Ascending aorta (tissue), 2 donors: Measurements from ENCODE around the gene EZH1. TPM values are rescaled to one million over a fixed set of nuclear protein-coding genes. Genes with fewer than 3 reads are reported as not detected.
"Not testable (repeated sequence)": the region's sequence is repeated elsewhere in the genome, so short reads cannot be mapped to it uniquely, and the experiment has no call there.

Experiments used
- DNase-seq, 2 donors: peaks; one replicate each; pipeline ENCODE4 v3.0.0-alpha.2; 2019; ENCODE audit warnings: low spot score in 2 of 2
- H3K27ac ChIP-seq, 2 donors: fragments of 200-600 bp; sonication (generic); one replicate each; pipeline ENCODE4 v1.5.1; 2016 to 2017; ENCODE audit warnings: mild to moderate bottlenecking in 1 of 2
- H3K27me3 ChIP-seq: fragments of 200-600 bp; sonication (generic); one replicate; pipeline ENCODE4 v1.5.1; 2017
- H3K36me3 ChIP-seq, 2 donors: fragments of 200-600 bp; sonication (generic); one replicate each; pipeline ENCODE4 v1.5.1; 2016
- H3K4me1 ChIP-seq, 2 donors: fragments of 200-600 bp; sonication (generic); one replicate each; pipeline ENCODE4 v1.5.1; 2016 to 2017; ENCODE audit warnings: mild to moderate bottlenecking in 1 of 2
- H3K4me3 ChIP-seq, 2 donors: fragments of 200-600 bp; sonication (generic); one replicate each; pipeline ENCODE4 v1.5.1; 2016 to 2017; ENCODE audit warnings: mild to moderate bottlenecking in 1 of 2
- H3K9me3 ChIP-seq, 2 donors: fragments of 200-600 bp; sonication (generic); one replicate each; pipeline ENCODE4 v1.5.1; 2016
- CTCF ChIP-seq, 3 experiments: fragments of 200-600 bp in 2 of 3; fragments of 450-650 bp in 1 of 3; sonication (generic) in 2 of 3; IDR thresholded peaks; one replicate each; pipeline ENCODE4 v1.5.1; 2016 to 2019; ENCODE audit warnings: antibody characterized with exemption in 3 of 3, mild to moderate bottlenecking in 1 of 3, moderate library complexity in 1 of 3
- intact Hi-C: fragments of 100-400 bp; cut with DNase I; formaldehyde crosslinking; loops from one replicate; pipeline ENCODE4 v1.15.1; 2023
- total RNA-seq: library from RNA; depleted of rRNA; stranded (reverse); fragments of >200 nt; gene quantifications from one replicate; pipeline ENCODE4 v1.1.0, GENCODE V29; 2016

EZH1 gene
- total RNA-seq, 1 donor from 2014 or later: 169 TPM

GRCh38 chr17:42667088-42667951 is 77.5 kb downstream of the EZH1 start:
- H3K27me3 ChIP-seq: no peaks in the 10 kb centered on the region
- no peak overlapping the region for H3K4me3 ChIP-seq
- H3K36me3 ChIP-seq: peaks cover 59 to 72% of the 10 kb centered on the region in 2 donors
- intact Hi-C loops: no loop called here
- peak overlapping the region; percentile 79 for H3K27ac ChIP-seq
- H3K9me3 ChIP-seq: no peaks in the 10 kb centered on the region
- peak in 1 of 2 donors; percentile 84 for DNase-seq
- no peak for TF ChIP-seq CTCF (IDR thresholded peaks at IDR 0.05)
- peaks cover 4 to 28% of the 10 kb centered on the region in 2 donors for H3K4me1 ChIP-seq

- DNase-seq, H3K4me3 ChIP-seq, H3K9me3 ChIP-seq, intact Hi-C loops, H3K27me3 ChIP-seq: not testable (repeated sequence)
- Histone ChIP-seq H3K27ac (peak overlapping the region; percentile 79), H3K36me3 (peaks cover 57 to 66% of the 10 kb centered on the region in 2 donors), H3K4me1 (peaks cover 4 to 32% of the 10 kb centered on the region in 2 donors)
Observed at GRCh38 chr17:42666126-42666525, 78.7 kb downstream of the EZH1 start.

GRCh38 chr17:42665581-42666001 is 79.2 kb downstream of the EZH1 start:
- no peak overlapping the region for H3K4me3 ChIP-seq
- no peak for TF ChIP-seq CTCF (IDR thresholded peaks at IDR 0.05)
- peaks cover 51 to 61% of the 10 kb centered on the region in 2 donors for H3K36me3 ChIP-seq
- intact Hi-C loops: no loop called here
- no peaks in the 10 kb centered on the region for H3K27me3 ChIP-seq
- peak in 1 of 2 donors; percentile 64 for DNase-seq
- H3K27ac ChIP-seq: peak overlapping the region; percentile 79
- H3K9me3 ChIP-seq: no peaks in the 10 kb centered on the region
- H3K4me1 ChIP-seq: peaks cover 4 to 36% of the 10 kb centered on the region in 2 donors

GRCh38 chr17:42660692-42661345 is 84.0 kb downstream of the EZH1 start:
- Histone ChIP-seq H3K4me1 (peaks cover 9 to 15% of the 10 kb centered on the region in 2 donors), H3K27ac (peak overlapping the region; percentile 24 to 59)
- intact Hi-C loops: no loop called here

GRCh38 chr17:42659932-42660274 is 84.9 kb downstream of the EZH1 start:
- Histone ChIP-seq H3K27ac (peak overlapping the region; percentile 71 to 91), H3K4me1 (peaks cover 9 to 15% of the 10 kb centered on the region in 2 donors), H3K4me3 (peak overlapping the region; percentile 49 to 85), H3K36me3 (peaks cover 20 to 26% of the 10 kb centered on the region in 2 donors)
- intact Hi-C loops: loop anchor here (1.0 kb wide), 2 partner anchors 17 to 51 kb away; partner anchors contain the start of genes RETREG3 and TUBG1
- H3K27me3 ChIP-seq, DNase-seq, H3K9me3 ChIP-seq: not testable (repeated sequence)

More at GRCh38 chr17:42660692-42661345, 84.0 kb downstream of the EZH1 start:
- H3K4me3 ChIP-seq: peak overlapping the region in 1 of 2 donors; percentile 44
- TF ChIP-seq CTCF (IDR thresholded peaks at IDR 0.05): no peak
- peaks cover 24 to 32% of the 10 kb centered on the region in 2 donors for H3K36me3 ChIP-seq
- DNase-seq: peak in 1 of 2 donors; percentile 65
- H3K9me3 ChIP-seq: no peaks in the 10 kb centered on the region
- no peaks in the 10 kb centered on the region for H3K27me3 ChIP-seq

- Histone ChIP-seq H3K27ac (peak within 1 kb of the TSS; percentile 71 to 91), H3K36me3 (peaks cover 18 to 24% of the 10 kb centered on the region in 2 donors), H3K4me1 (peaks cover 9 to 13% of the 10 kb centered on the region in 2 donors), H3K9me3 (no peaks in the 10 kb centered on the region), H3K27me3 (no peaks in the 10 kb centered on the region), H3K4me3 (peak within 1 kb of the TSS; percentile 49 to 85)
- peak in 1 of 2 donors; percentile 91 for DNase-seq
- intact Hi-C loops: loop anchor here (1.0 kb wide), 2 partner anchors 18 to 50 kb away; partner anchors contain the start of genes RETREG3 and TUBG1
- TF ChIP-seq CTCF (IDR thresholded peaks at IDR 0.05): no peak
Observed at GRCh38 chr17:42659079-42659931, 85.5 kb downstream of the EZH1 start, which contains the start of gene TUBG2. TUBG2 (plus strand) TSS chr17:42659284; CDS start chr17:42659504, 220 bp downstream.
